GM13977 (cell line): ENCODE measurements around the gene IL1RAPL1.

ENCODE experiments used
- DNase-seq: peaks from one replicate; pipeline ENCODE4 v3.0.0; 2012; ENCODE audit warnings: low spot score
- CTCF ChIP-seq: IDR thresholded peaks from 2 replicates; pipeline ENCODE4 v1.5.1; 2012; ENCODE audit warnings: mild to moderate bottlenecking, control low read depth; ENCODE audit not compliant: insufficient read depth; ENCODE audit errors: extremely low read depth, missing control alignments
- in situ Hi-C: fragments of 300-500 bp; cut with MboI; formaldehyde crosslinking; loops from one replicate; pipeline ENCODE4 v1.12.0; 2022; ENCODE audit warnings: low sequenced_read_pairs, low pct_unique_long_range_greater_than_20kb, mixed read lengths, inconsistent platforms; ENCODE audit not compliant: unreplicated experiment

The IL1RAPL1 gene

GRCh38 chrX:28610746-28611145 lies 23.5 kb downstream of the IL1RAPL1 start:
- no peak for DNase-seq
- no peak for TF ChIP-seq CTCF
- in situ Hi-C loops = no loop called here

GRCh38 chrX:28613558-28613957 lies 26.3 kb downstream of the IL1RAPL1 start:
- in situ Hi-C loops = no loop called here
- no peak for TF ChIP-seq CTCF
- no peak for DNase-seq

- in situ Hi-C loops = no loop called here
Observed at GRCh38 chrX:28625223-28625622, 38.0 kb downstream of the IL1RAPL1 start.

GRCh38 chrX:28626515-28626914 lies 39.3 kb downstream of the IL1RAPL1 start:
- no peak for DNase-seq
- TF ChIP-seq CTCF = no peak
- in situ Hi-C loops = no loop called here

More at GRCh38 chrX:28625223-28625622, 38.0 kb downstream of the IL1RAPL1 start:
- no peak for DNase-seq
- no peak for TF ChIP-seq CTCF

GRCh38 chrX:28628120-28628519 lies 40.9 kb downstream of the IL1RAPL1 start:
- in situ Hi-C loops = no loop called here
- no peak for DNase-seq
- TF ChIP-seq CTCF = no peak

GRCh38 chrX:28638775-28639174 lies 51.5 kb downstream of the IL1RAPL1 start:
- DNase-seq = no peak
- in situ Hi-C loops = no loop called here
- no peak for TF ChIP-seq CTCF

- no peak for DNase-seq
Observed at GRCh38 chrX:28639451-28639850, 52.2 kb downstream of the IL1RAPL1 start.

More at GRCh38 chrX:28639451-28639850, 52.2 kb downstream of the IL1RAPL1 start:
- no peak for TF ChIP-seq CTCF
- in situ Hi-C loops = no loop called here
